ENCODE measurements around the gene UQCC5. TPM values are rescaled to one million over a fixed set of nuclear protein-coding genes. Genes with fewer than 3 reads are reported as not detected.

Gene UQCC5, protein sequence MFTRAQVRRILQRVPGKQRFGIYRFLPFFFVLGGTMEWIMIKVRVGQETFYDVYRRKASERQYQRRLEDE
- polyA plus RNA-seq, result 10 to 100 TPM; 20.9 to 37.7 TPM

- peaks cover 6 to 25% of the 10 kb centered on the region in 2 donors for H3K4me1 ChIP-seq (ENCODE audit: control insufficient read depth in 2 of 2, insufficient read depth in 2 of 2, low read length in 1 of 2)
- no peaks in the 10 kb centered on the region for H3K27me3 ChIP-seq (ENCODE audit: control insufficient read depth in 1 of 2, insufficient read depth in 2 of 2, low read length in 2 of 2)
- WGBS, 2 donors, result 0 to 1% methylated on average over 63 to 65 of the region's 65 CpGs
- peak within 1 kb of the TSS; percentile 91 to 93 for H3K27ac ChIP-seq (ENCODE audit: low read depth in 2 of 2, low read length in 1 of 2)
- H3K36me3 ChIP-seq (ENCODE audit: control insufficient read depth in 2 of 2, insufficient read depth in 2 of 2, low read length in 1 of 2), result peaks cover 0 to 4% of the 10 kb centered on the region in 2 donors
- no peaks in the 10 kb centered on the region for H3K9me3 ChIP-seq (ENCODE audit: control insufficient read depth in 2 of 2, insufficient read depth in 1 of 2, low read depth in 1 of 2, low read length in 1 of 2)
- peak within 1 kb of the TSS; percentile 71 to 90 for H3K4me3 ChIP-seq (ENCODE audit: low read depth in 1 of 2, low read length in 2 of 2)
Observed at GRCh38 chr3:52536369-52537164, at the start of gene UQCC5. TSS of gene UQCC5 (plus strand) at chr3:52536605. CDS start at chr3:52536756, 151 bp downstream.

DNA sequence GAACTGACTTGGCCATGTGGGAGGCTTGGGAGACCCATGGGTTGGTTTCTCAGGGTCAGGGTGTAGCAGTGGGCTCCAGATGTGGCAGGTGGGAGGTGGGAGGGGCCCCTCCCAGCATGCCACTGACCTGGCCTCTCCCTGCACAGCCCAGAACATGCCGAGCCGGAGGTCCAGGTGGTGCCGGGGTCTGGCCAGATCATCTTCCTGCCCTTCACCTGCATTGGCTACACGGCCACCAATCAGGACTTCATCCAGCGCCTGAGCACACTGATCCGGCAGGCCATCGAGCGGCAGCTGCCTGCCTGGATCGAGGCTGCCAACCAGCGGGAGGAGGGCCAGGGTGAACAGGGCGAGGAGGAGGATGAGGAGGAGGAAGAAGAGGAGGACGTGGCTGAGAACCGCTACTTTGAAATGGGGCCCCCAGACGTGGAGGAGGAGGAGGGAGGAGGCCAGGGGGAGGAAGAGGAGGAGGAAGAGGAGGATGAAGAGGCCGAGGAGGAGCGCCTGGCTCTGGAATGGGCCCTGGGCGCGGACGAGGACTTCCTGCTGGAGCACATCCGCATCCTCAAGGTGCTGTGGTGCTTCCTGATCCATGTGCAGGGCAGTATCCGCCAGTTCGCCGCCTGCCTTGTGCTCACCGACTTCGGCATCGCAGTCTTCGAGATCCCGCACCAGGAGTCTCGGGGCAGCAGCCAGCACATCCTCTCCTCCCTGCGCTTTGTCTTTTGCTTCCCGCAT lies 49.2 kb upstream of the UQCC5 start:
- Histone ChIP-seq H3K9me3 (ENCODE audit: control insufficient read depth in 2 of 2, insufficient read depth in 1 of 2, low read depth in 1 of 2, low read length in 1 of 2) (no peaks in the 10 kb centered on the region), H3K27ac (ENCODE audit: low read depth in 2 of 2, low read length in 1 of 2) (no peak overlapping the region), H3K36me3 (ENCODE audit: control insufficient read depth in 2 of 2, insufficient read depth in 2 of 2, low read length in 1 of 2) (peaks cover 12 to 69% of the 10 kb centered on the region in 2 donors), H3K27me3 (ENCODE audit: control insufficient read depth in 1 of 2, insufficient read depth in 2 of 2, low read length in 2 of 2) (no peaks in the 10 kb centered on the region), H3K4me3 (ENCODE audit: low read depth in 1 of 2, low read length in 2 of 2) (no peak overlapping the region), H3K4me1 (ENCODE audit: control insufficient read depth in 2 of 2, insufficient read depth in 2 of 2, low read length in 1 of 2) (peaks cover 4 to 21% of the 10 kb centered on the region in 2 donors)
- WGBS, 2 donors, result 91 to 92% methylated on average over 30 to 31 of the region's 31 CpGs

GRCh38 chr3:52487788-52488691 lies 48.4 kb upstream of the UQCC5 start:
- H3K27me3 ChIP-seq (ENCODE audit: control insufficient read depth in 1 of 2, insufficient read depth in 2 of 2, low read length in 2 of 2), result no peaks in the 10 kb centered on the region
- H3K4me3 ChIP-seq (ENCODE audit: low read depth in 1 of 2, low read length in 2 of 2), result no peak overlapping the region
- H3K27ac ChIP-seq (ENCODE audit: low read depth in 2 of 2, low read length in 1 of 2), result no peak overlapping the region
- H3K9me3 ChIP-seq (ENCODE audit: control insufficient read depth in 2 of 2, insufficient read depth in 1 of 2, low read depth in 1 of 2, low read length in 1 of 2), result no peaks in the 10 kb centered on the region
- peaks cover 2 to 19% of the 10 kb centered on the region in 2 donors for H3K4me1 ChIP-seq (ENCODE audit: control insufficient read depth in 2 of 2, insufficient read depth in 2 of 2, low read length in 1 of 2)
- peaks cover 12 to 69% of the 10 kb centered on the region in 2 donors for H3K36me3 ChIP-seq (ENCODE audit: control insufficient read depth in 2 of 2, insufficient read depth in 2 of 2, low read length in 1 of 2)
- WGBS, 2 donors, result 95 to 96% methylated on average over 58 to 59 of the region's 59 CpGs

- Histone ChIP-seq H3K36me3 (ENCODE audit: control insufficient read depth in 2 of 2, insufficient read depth in 2 of 2, low read length in 1 of 2) (peaks cover 12 to 69% of the 10 kb centered on the region in 2 donors), H3K9me3 (ENCODE audit: control insufficient read depth in 2 of 2, insufficient read depth in 1 of 2, low read depth in 1 of 2, low read length in 1 of 2) (no peaks in the 10 kb centered on the region), H3K4me1 (ENCODE audit: control insufficient read depth in 2 of 2, insufficient read depth in 2 of 2, low read length in 1 of 2) (peaks cover 0 to 12% of the 10 kb centered on the region in 2 donors), H3K4me3 (ENCODE audit: low read depth in 1 of 2, low read length in 2 of 2) (no peak overlapping the region), H3K27ac (ENCODE audit: low read depth in 2 of 2, low read length in 1 of 2) (no peak overlapping the region), H3K27me3 (ENCODE audit: control insufficient read depth in 1 of 2, insufficient read depth in 2 of 2, low read length in 2 of 2) (no peaks in the 10 kb centered on the region)
- whole genome bisulfite sequencing, 2 donors, result 85 to 87% methylated on average over 3 of the region's 3 CpGs
Observed at GRCh38 chr3:52488746-52489145, 47.7 kb upstream of the UQCC5 start.

DNA sequence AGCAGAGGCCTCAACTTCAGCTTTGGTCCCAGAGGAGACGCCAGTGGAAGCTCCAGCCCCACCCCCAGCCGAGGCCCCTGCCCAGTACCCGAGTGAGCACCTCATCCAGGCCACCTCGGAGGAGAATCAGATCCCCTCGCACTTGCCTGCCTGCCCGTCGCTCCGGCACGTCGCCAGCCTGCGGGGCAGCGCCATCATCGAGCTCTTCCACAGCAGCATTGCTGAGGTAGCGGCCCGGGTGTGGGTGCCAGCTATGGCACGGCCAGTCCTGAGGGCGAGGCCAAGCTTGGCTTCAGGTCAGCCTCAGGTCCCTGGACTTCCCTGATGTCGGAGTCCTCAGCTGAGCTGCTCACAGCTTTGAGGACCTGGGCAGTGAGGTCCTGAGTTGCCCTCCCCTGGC lies 47.0 kb upstream of the UQCC5 start:
- peaks cover 12 to 68% of the 10 kb centered on the region in 2 donors for H3K36me3 ChIP-seq (ENCODE audit: control insufficient read depth in 2 of 2, insufficient read depth in 2 of 2, low read length in 1 of 2)
- H3K27me3 ChIP-seq (ENCODE audit: control insufficient read depth in 1 of 2, insufficient read depth in 2 of 2, low read length in 2 of 2), result no peaks in the 10 kb centered on the region
- peaks cover 0 to 10% of the 10 kb centered on the region in 2 donors for H3K4me1 ChIP-seq (ENCODE audit: control insufficient read depth in 2 of 2, insufficient read depth in 2 of 2, low read length in 1 of 2)
- H3K9me3 ChIP-seq (ENCODE audit: control insufficient read depth in 2 of 2, insufficient read depth in 1 of 2, low read depth in 1 of 2, low read length in 1 of 2), result no peaks in the 10 kb centered on the region
- 85 to 88% methylated on average over 18 of the region's 18 CpGs for WGBS, 2 donors
- H3K27ac ChIP-seq (ENCODE audit: low read depth in 2 of 2, low read length in 1 of 2), result no peak overlapping the region
- no peak overlapping the region for H3K4me3 ChIP-seq (ENCODE audit: low read depth in 1 of 2, low read length in 2 of 2)

- WGBS, 2 donors, result 79% methylated on average over 22 of the region's 22 CpGs
- no peak overlapping the region for H3K4me3 ChIP-seq (ENCODE audit: low read depth in 1 of 2, low read length in 2 of 2)
- H3K27me3 ChIP-seq (ENCODE audit: control insufficient read depth in 1 of 2, insufficient read depth in 2 of 2, low read length in 2 of 2), result no peaks in the 10 kb centered on the region
- H3K36me3 ChIP-seq (ENCODE audit: control insufficient read depth in 2 of 2, insufficient read depth in 2 of 2, low read length in 1 of 2), result peaks cover 12 to 64% of the 10 kb centered on the region in 2 donors
- H3K4me1 ChIP-seq (ENCODE audit: control insufficient read depth in 2 of 2, insufficient read depth in 2 of 2, low read length in 1 of 2), result peaks cover 0 to 3% of the 10 kb centered on the region in 2 donors
- H3K9me3 ChIP-seq (ENCODE audit: control insufficient read depth in 2 of 2, insufficient read depth in 1 of 2, low read depth in 1 of 2, low read length in 1 of 2), result no peaks in the 10 kb centered on the region
- H3K27ac ChIP-seq (ENCODE audit: low read depth in 2 of 2, low read length in 1 of 2), result peak overlapping the region in 1 of 2 donors; percentile 8
Observed at GRCh38 chr3:52490035-52490938, 46.1 kb upstream of the UQCC5 start.

GRCh38 chr3:52490939-52491526 lies 45.4 kb upstream of the UQCC5 start:
- peaks cover 0 to 3% of the 10 kb centered on the region in 2 donors for H3K4me1 ChIP-seq (ENCODE audit: control insufficient read depth in 2 of 2, insufficient read depth in 2 of 2, low read length in 1 of 2)
- peaks cover 12 to 60% of the 10 kb centered on the region in 2 donors for H3K36me3 ChIP-seq (ENCODE audit: control insufficient read depth in 2 of 2, insufficient read depth in 2 of 2, low read length in 1 of 2)
- 83 to 85% methylated on average over 23 of the region's 23 CpGs for WGBS, 2 donors
- peak overlapping the region in 1 of 2 donors; percentile 20 for H3K27ac ChIP-seq (ENCODE audit: low read depth in 2 of 2, low read length in 1 of 2)
- no peaks in the 10 kb centered on the region for H3K27me3 ChIP-seq (ENCODE audit: control insufficient read depth in 1 of 2, insufficient read depth in 2 of 2, low read length in 2 of 2)
- H3K4me3 ChIP-seq (ENCODE audit: low read depth in 1 of 2, low read length in 2 of 2), result no peak overlapping the region
- no peaks in the 10 kb centered on the region for H3K9me3 ChIP-seq (ENCODE audit: control insufficient read depth in 2 of 2, insufficient read depth in 1 of 2, low read depth in 1 of 2, low read length in 1 of 2)

DNA sequence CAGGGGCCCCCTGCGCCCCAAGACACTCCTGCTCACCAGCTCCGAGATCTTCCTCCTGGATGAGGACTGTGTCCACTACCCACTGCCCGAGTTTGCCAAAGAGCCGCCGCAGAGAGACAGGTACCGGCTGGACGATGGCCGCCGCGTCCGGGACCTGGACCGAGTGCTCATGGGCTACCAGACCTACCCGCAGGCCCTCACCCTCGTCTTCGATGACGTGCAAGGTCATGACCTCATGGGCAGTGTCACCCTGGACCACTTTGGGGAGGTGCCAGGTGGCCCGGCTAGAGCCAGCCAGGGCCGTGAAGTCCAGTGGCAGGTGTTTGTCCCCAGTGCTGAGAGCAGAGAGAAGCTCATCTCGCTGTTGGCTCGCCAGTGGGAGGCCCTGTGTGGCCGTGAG lies 44.3 kb upstream of the UQCC5 start:
- peaks cover 12 to 55% of the 10 kb centered on the region in 2 donors for H3K36me3 ChIP-seq (ENCODE audit: control insufficient read depth in 2 of 2, insufficient read depth in 2 of 2, low read length in 1 of 2)
- no peak overlapping the region for H3K4me3 ChIP-seq (ENCODE audit: low read depth in 1 of 2, low read length in 2 of 2)
- H3K4me1 ChIP-seq (ENCODE audit: control insufficient read depth in 2 of 2, insufficient read depth in 2 of 2, low read length in 1 of 2), result peaks cover 0 to 3% of the 10 kb centered on the region in 2 donors
- H3K27me3 ChIP-seq (ENCODE audit: control insufficient read depth in 1 of 2, insufficient read depth in 2 of 2, low read length in 2 of 2), result no peaks in the 10 kb centered on the region
- no peaks in the 10 kb centered on the region for H3K9me3 ChIP-seq (ENCODE audit: control insufficient read depth in 2 of 2, insufficient read depth in 1 of 2, low read depth in 1 of 2, low read length in 1 of 2)
- no peak overlapping the region for H3K27ac ChIP-seq (ENCODE audit: low read depth in 2 of 2, low read length in 1 of 2)
- 87 to 91% methylated on average over 21 of the region's 21 CpGs for WGBS, 2 donors
